Heart left ventricle (tissue), 16 donors: ENCODE data around the gene MAP3K21. TPM values are rescaled to one million over a fixed set of nuclear protein-coding genes. Genes with fewer than 3 reads are reported as not detected.

Experiments
- ATAC-seq, 4 donors: fragments of 200-7000 bp; cut with Tn5 transposase; one replicate each; pipeline ENCODE4 v1.9.1; 2020 to 2022; ENCODE audit warnings: moderate library complexity in 4 of 4, mild to moderate bottlenecking in 3 of 4, moderate number of reproducible peaks in 1 of 4
- DNase-seq, 5 donors: peaks; one replicate each; pipeline ENCODE4 v3.0.0-alpha.2; 2020
- H3K27ac ChIP-seq, 12 donors: fragments of 200-600 bp; sonication (generic) in 4 of 12; one replicate each; pipeline versions ENCODE4 v1.5.0 to v1.8.0; 2016 to 2022; ENCODE audit warnings: mild to moderate bottlenecking in 2 of 12
- H3K27me3 ChIP-seq, 9 donors: fragments of 200-600 bp; sonication (generic) in 2 of 9; one replicate each; pipeline versions ENCODE4 v1.5.1 to v1.8.0; 2016 to 2022; ENCODE audit warnings: mild to moderate bottlenecking in 3 of 9
- H3K36me3 ChIP-seq, 9 donors: fragments of 200-600 bp; sonication (generic) in 2 of 9; one replicate each; pipeline versions ENCODE4 v1.5.0 to v1.8.0; 2018 to 2022; ENCODE audit warnings: mild to moderate bottlenecking in 2 of 9
- H3K4me1 ChIP-seq, 12 donors: fragments of 200-600 bp; sonication (generic) in 4 of 12; one replicate each; pipeline versions ENCODE4 v1.5.0 to v1.8.0; 2016 to 2022; ENCODE audit warnings: mild to moderate bottlenecking in 3 of 12
- H3K4me3 ChIP-seq, 12 donors: fragments of 200-600 bp; sonication (generic) in 4 of 12; one replicate each; pipeline versions ENCODE4 v1.5.0 to v1.8.0; 2017 to 2022; ENCODE audit warnings: mild to moderate bottlenecking in 9 of 12, moderate library complexity in 4 of 12
- H3K9me3 ChIP-seq, 12 donors: fragments of 200-600 bp; sonication (generic) in 4 of 12; one replicate each; pipeline versions ENCODE4 v1.5.0 to v1.8.0; 2016 to 2022; ENCODE audit warnings: mild to moderate bottlenecking in 1 of 12
- POLR2A ChIP-seq, 2 donors: fragments of 450-650 bp; IDR thresholded peaks; one replicate each; pipeline ENCODE4 v1.6.1; 2017; ENCODE audit warnings: antibody characterized with exemption in 2 of 2, mild to moderate bottlenecking in 2 of 2, moderate library complexity in 2 of 2
- WGBS, 4 donors: extraction: QIAGEN DNeasy Blood & Tissue Kit in 2 of 4; methylation state at CpG; one replicate each; pipeline versions ENCODE4 v1.1.5 to v1.1.7; 2013 to 2018; 5-methylcytosine and 5-hydroxymethylcytosine counted together
- intact Hi-C, 10 donors: fragments of 100-400 bp; cut with DNase I; formaldehyde crosslinking; loops; one replicate each; pipeline versions ENCODE4 v1.11.1 to v1.14.2; 2022
- polyA plus RNA-seq, 2 donors: library from polyadenylated mRNA; stranded (reverse); fragments of 200-250 nt; gene quantifications; one replicate each; pipeline ENCODE4 v1.2.3, GENCODE V29; 2013
- total RNA-seq, 9 donors: library from RNA; depleted of rRNA in 2 of 9; stranded (reverse); fragments of >200 nt in 2 of 9; fragmentation: NEBNext Ultra II Directional in 3 of 9; extraction: Animal tissue kit (Norgen Biotek cat#: 25700) in 3 of 9; gene quantifications; one replicate each; pipeline versions ENCODE4 v1.1.0 to v1.2.4, GENCODE V29; 2016 to 2023
- TF ChIP-seq, protein P1 (sequence below), 12 donors: fragments of 200-600 bp; sonication (generic) in 4 of 12; IDR thresholded peaks; one replicate each; pipeline versions ENCODE4 v1.5.0 to v1.8.0; 2018 to 2022; ENCODE audit warnings: antibody characterized with exemption in 12 of 12, mild to moderate bottlenecking in 5 of 12
- donor health status: ischemic (EF 13 %, LVEDD 7.1; RV severe dilation, severe dysfunction).
- donor health status: healthy with polysubstance abuse.
- donor health status: DM: no; HTN: yes; CAD: no.
- donor health status: DM: no; HTN: no; CAD: no.
- donor health status: ischemic (EF 25% LVEDD 6.9; RV normal size, moderate dysfunction).
- donor health status: ischemic (EF 25% LVEDD 5.7; RV mildly dilated, moderate dysfunction).
- donor health status: healthy.
- donor health status: DM: yes; HTN: yes; CAD: no.
- donor health status: ischemic (EF 35%, LVEDD 5.7; RV mildly dilated, moderate dysfunction).
- donor health status: nonischemic (EF 11% LVEDD 7.7; RV severe dilation, severe dysfunction).
- donor health status: DM: yes; HTN: yes; CAD: no.
- donor health status: PGD.
- donor health status: ischemic (EF 29% LVEDD 5.4; RV normal size, mild dysfunction).
- donor health status: nonischemic (EF 23%, LVEDD 6.1; RV moderate dilation, normal function).

MAP3K21 gene
- total and polyA plus RNA-seq, 11 donors: 0.14 to 0.86 (median 0.23) TPM

DNA sequence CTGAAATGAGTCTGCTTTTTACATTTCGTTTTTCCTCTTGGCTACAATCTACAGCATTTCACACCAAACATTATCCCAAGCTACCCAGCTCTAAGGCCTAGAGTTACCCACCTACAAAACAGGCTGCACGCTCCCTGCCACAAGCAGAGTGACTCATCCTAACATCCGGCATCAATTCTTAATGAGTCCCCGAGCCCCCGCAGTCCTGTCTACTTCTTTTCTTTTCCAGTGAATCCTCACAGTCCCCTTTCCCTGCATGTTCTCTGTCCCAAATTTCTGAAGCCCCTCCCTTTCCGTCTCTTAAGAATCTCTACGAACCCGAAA, 32.6 kb upstream of the MAP3K21 start:
- intact Hi-C loops: no loop called here
- peak in 1 of 4 donors; percentile 66 for ATAC-seq
- peaks cover 0 to 29% (median 9%) of the 10 kb centered on the region in 9 donors for H3K27me3 ChIP-seq

GRCh38 chr1:233295237-233295974, 32.1 kb upstream of the MAP3K21 start, which contains the start of gene PCNX2:
PCNX2 (minus strand) TSS chr1:233295725; CDS start chr1:233295478, 247 bp downstream.
- DNase-seq (peak in 2 of 5 donors; percentile 34), ATAC-seq (peak in 2 of 4 donors; percentile 75 to 83)
- Histone ChIP-seq H3K36me3 (no peaks in the 10 kb centered on the region), H3K4me3 (peak within 1 kb of the TSS; percentile 42 to 72 (median 58)), H3K9me3 (no peaks in the 10 kb centered on the region), H3K27me3 (peaks cover 0 to 33% (median 9%) of the 10 kb centered on the region in 9 donors), H3K27ac (no peak within 1 kb of the TSS), H3K4me1 (peaks cover 0 to 14% (median 7%) of the 10 kb centered on the region in 12 donors)
- intact Hi-C loops: no loop called here
- 1% methylated on average over 23 to 54 of the region's 54 CpGs for WGBS, 4 donors
- TF ChIP-seq, protein P1, sequence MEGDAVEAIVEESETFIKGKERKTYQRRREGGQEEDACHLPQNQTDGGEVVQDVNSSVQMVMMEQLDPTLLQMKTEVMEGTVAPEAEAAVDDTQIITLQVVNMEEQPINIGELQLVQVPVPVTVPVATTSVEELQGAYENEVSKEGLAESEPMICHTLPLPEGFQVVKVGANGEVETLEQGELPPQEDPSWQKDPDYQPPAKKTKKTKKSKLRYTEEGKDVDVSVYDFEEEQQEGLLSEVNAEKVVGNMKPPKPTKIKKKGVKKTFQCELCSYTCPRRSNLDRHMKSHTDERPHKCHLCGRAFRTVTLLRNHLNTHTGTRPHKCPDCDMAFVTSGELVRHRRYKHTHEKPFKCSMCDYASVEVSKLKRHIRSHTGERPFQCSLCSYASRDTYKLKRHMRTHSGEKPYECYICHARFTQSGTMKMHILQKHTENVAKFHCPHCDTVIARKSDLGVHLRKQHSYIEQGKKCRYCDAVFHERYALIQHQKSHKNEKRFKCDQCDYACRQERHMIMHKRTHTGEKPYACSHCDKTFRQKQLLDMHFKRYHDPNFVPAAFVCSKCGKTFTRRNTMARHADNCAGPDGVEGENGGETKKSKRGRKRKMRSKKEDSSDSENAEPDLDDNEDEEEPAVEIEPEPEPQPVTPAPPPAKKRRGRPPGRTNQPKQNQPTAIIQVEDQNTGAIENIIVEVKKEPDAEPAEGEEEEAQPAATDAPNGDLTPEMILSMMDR (IDR thresholded peaks at IDR 0.05): no peak
- TF ChIP-seq POLR2A (IDR thresholded peaks at IDR 0.05): no peak

More for the DNA sequence above, 32.6 kb upstream of the MAP3K21 start:
- no peak overlapping the region for H3K27ac ChIP-seq
- peak overlapping the region; percentile 42 to 72 (median 58) for H3K4me3 ChIP-seq
- DNase-seq: no peak
- no peaks in the 10 kb centered on the region for H3K9me3 ChIP-seq
- TF ChIP-seq, protein P1 (IDR thresholded peaks at IDR 0.05): no peak
- no peak for TF ChIP-seq POLR2A (IDR thresholded peaks at IDR 0.05)
- peaks cover 0 to 14% (median 7%) of the 10 kb centered on the region in 12 donors for H3K4me1 ChIP-seq
- 11 to 27% (median 20%) methylated on average over 8 of the region's 8 CpGs for WGBS, 4 donors
- no peaks in the 10 kb centered on the region for H3K36me3 ChIP-seq

GRCh38 chr1:233295975-233296322, 31.6 kb upstream of the MAP3K21 start:
- intact Hi-C loops: loop anchor here in 1 of 10 donors (2.0 kb wide), 1 partner anchor 21 kb away; no protein-coding TSS in a partner anchor
- Histone ChIP-seq H3K27me3 (peaks cover 0 to 36% (median 9%) of the 10 kb centered on the region in 9 donors), H3K9me3 (peaks cover 0 to 2% (median 0%) of the 10 kb centered on the region in 12 donors), H3K4me1 (peaks cover 0 to 12% (median 7%) of the 10 kb centered on the region in 12 donors), H3K4me3 (peak overlapping the region in 7 of 12 donors; percentile 48 to 72 (median 63)), H3K36me3 (no peaks in the 10 kb centered on the region), H3K27ac (no peak overlapping the region)
- 6 to 13% (median 7%) methylated on average over 5 of the region's 5 CpGs for WGBS, 4 donors
- ATAC-seq (no peak), DNase-seq (no peak)
- TF ChIP-seq POLR2A (IDR thresholded peaks at IDR 0.05): no peak
- TF ChIP-seq, protein P1 (IDR thresholded peaks at IDR 0.05): no peak

GRCh38 chr1:233299450-233299849, 28.1 kb upstream of the MAP3K21 start:
- intact Hi-C loops: no loop called here
- Histone ChIP-seq H3K36me3 (no peaks in the 10 kb centered on the region), H3K4me1 (peaks cover 0 to 10% (median 7%) of the 10 kb centered on the region in 12 donors), H3K4me3 (no peak overlapping the region), H3K27me3 (peaks cover 0 to 36% (median 9%) of the 10 kb centered on the region in 9 donors), H3K27ac (no peak overlapping the region), H3K9me3 (peaks cover 0 to 11% (median 0%) of the 10 kb centered on the region in 12 donors)
- TF ChIP-seq, protein P1 (IDR thresholded peaks at IDR 0.05): no peak
- no peak for TF ChIP-seq POLR2A (IDR thresholded peaks at IDR 0.05)
- DNase-seq: no peak
- no peak for ATAC-seq
- 76 to 86% (median 80%) methylated on average over 5 of the region's 5 CpGs for WGBS, 4 donors
